ENCODE data around the gene ASPHD2. TPM values are rescaled to one million over a fixed set of nuclear protein-coding genes. Genes with fewer than 3 reads are reported as not detected.

ASPHD2 gene
- total RNA-seq, 1 experiment from 2014 or later: 1.4 TPM

- H3K36me3 ChIP-seq (ENCODE audit: insufficient read depth, low read length, poor library complexity, severe bottlenecking): peaks cover 35% of the 10 kb centered on the region
- peak overlapping the region; percentile 33 for H3K4me3 ChIP-seq (ENCODE audit: low read depth, low read length, poor library complexity, severe bottlenecking)
- POLR2A ChIA-PET (ENCODE audit: low non-redundant PET): no interaction called here
Observed at GRCh38 chr22:26479043-26479791, 50.2 kb downstream of the ASPHD2 start.

GRCh38 chr22:26479792-26480610 is 50.9 kb downstream of the ASPHD2 start:
- POLR2A ChIA-PET (ENCODE audit: low non-redundant PET): no interaction called here
- H3K36me3 ChIP-seq (ENCODE audit: insufficient read depth, low read length, poor library complexity, severe bottlenecking): peaks cover 28% of the 10 kb centered on the region

More at GRCh38 chr22:26479043-26479791, 50.2 kb downstream of the ASPHD2 start:
- Histone ChIP-seq H3K9me3 (ENCODE audit: low read depth, low read length, poor library complexity, severe bottlenecking) (no peaks in the 10 kb centered on the region), H3K27ac (ENCODE audit: low read depth, low read length, poor library complexity, severe bottlenecking) (peak overlapping the region; percentile 76), H3K27me3 (replicated peaks; ENCODE audit: insufficient read depth, low read depth, low read length, poor library complexity) (no peaks in the 10 kb centered on the region), H3K4me1 (ENCODE audit: insufficient read depth, low read length, poor library complexity, severe bottlenecking) (peaks cover 28% of the 10 kb centered on the region)
- TF ChIP-seq CTCF (conservative IDR thresholded peaks at IDR 0.05; ENCODE audit: low read depth, low read length): no peak; the same call in 1 of the 2 replicates
- TF ChIP-seq EZH2 (IDR thresholded peaks at IDR 0.05; ENCODE audit: borderline replicate concordance, low read depth, low read length, poor library complexity, severe bottlenecking): no peak
- peak; percentile 42 for DNase-seq (ENCODE audit: low spot score)
- CTCF ChIA-PET: no interaction called here
- intact Hi-C loops (cut with micrococcal nuclease; ENCODE audit: unreplicated experiment): no loop called here
- BruUV-seq (replicated peaks): no TSS peak

GRCh38 chr22:26480611-26480932 is 51.5 kb downstream of the ASPHD2 start:
- Histone ChIP-seq H3K27ac (ENCODE audit: low read depth, low read length, poor library complexity, severe bottlenecking) (no peak overlapping the region), H3K4me3 (ENCODE audit: low read depth, low read length, poor library complexity, severe bottlenecking) (peak overlapping the region; percentile 33), H3K27me3 (replicated peaks; ENCODE audit: insufficient read depth, low read depth, low read length, poor library complexity) (no peaks in the 10 kb centered on the region), H3K36me3 (ENCODE audit: insufficient read depth, low read length, poor library complexity, severe bottlenecking) (peaks cover 26% of the 10 kb centered on the region), H3K4me1 (ENCODE audit: insufficient read depth, low read length, poor library complexity, severe bottlenecking) (peaks cover 39% of the 10 kb centered on the region), H3K9me3 (ENCODE audit: low read depth, low read length, poor library complexity, severe bottlenecking) (no peaks in the 10 kb centered on the region)
- ChIA-PET CTCF (no interaction called here), POLR2A (ENCODE audit: low non-redundant PET) (no interaction called here)
- no TSS peak for BruUV-seq (replicated peaks)
- intact Hi-C loops (cut with micrococcal nuclease; ENCODE audit: unreplicated experiment): no loop called here
- no peak for TF ChIP-seq EZH2 (IDR thresholded peaks at IDR 0.05; ENCODE audit: borderline replicate concordance, low read depth, low read length, poor library complexity, severe bottlenecking)
- no peak for TF ChIP-seq CTCF (conservative IDR thresholded peaks at IDR 0.05; ENCODE audit: low read depth, low read length)
- no peak for DNase-seq (ENCODE audit: low spot score)

More at GRCh38 chr22:26479792-26480610, 50.9 kb downstream of the ASPHD2 start:
- intact Hi-C loops (cut with micrococcal nuclease; ENCODE audit: unreplicated experiment): no loop called here
- Histone ChIP-seq H3K4me1 (ENCODE audit: insufficient read depth, low read length, poor library complexity, severe bottlenecking) (peaks cover 36% of the 10 kb centered on the region), H3K4me3 (ENCODE audit: low read depth, low read length, poor library complexity, severe bottlenecking) (peak overlapping the region; percentile 33), H3K9me3 (ENCODE audit: low read depth, low read length, poor library complexity, severe bottlenecking) (no peaks in the 10 kb centered on the region), H3K27ac (ENCODE audit: low read depth, low read length, poor library complexity, severe bottlenecking) (peak overlapping the region; percentile 76), H3K27me3 (replicated peaks; ENCODE audit: insufficient read depth, low read depth, low read length, poor library complexity) (no peaks in the 10 kb centered on the region)
- CTCF ChIA-PET: no interaction called here
- no TSS peak for BruUV-seq (replicated peaks)
- peak; percentile 23 for DNase-seq (ENCODE audit: low spot score)
- TF ChIP-seq EZH2 (IDR thresholded peaks at IDR 0.05; ENCODE audit: borderline replicate concordance, low read depth, low read length, poor library complexity, severe bottlenecking): no peak
- TF ChIP-seq CTCF (conservative IDR thresholded peaks at IDR 0.05; ENCODE audit: low read depth, low read length): no peak
